Mesenchymal stem cell (in vitro differentiated cells and primary cell): ENCODE data around the gene POLR1G.

Experiments
- DNase-seq: peaks from one replicate; pipeline ENCODE4 v3.0.0-alpha.2; 2013
- H2AFZ ChIP-seq: one replicate; pipeline ENCODE4 v1.6.1; 2013; ENCODE audit warnings: low read depth, mild to moderate bottlenecking, control low read depth, inconsistent platforms, low read length, moderate library complexity
- H2AK5ac ChIP-seq: 2 replicates; pipeline ENCODE4 v1.6.1; 2013; ENCODE audit warnings: low read length, moderate library complexity, mild to moderate bottlenecking, inconsistent platforms; ENCODE audit not compliant: severe bottlenecking
- H2BK120ac ChIP-seq: one replicate; pipeline ENCODE4 v1.6.1; 2013; ENCODE audit warnings: low read depth, mild to moderate bottlenecking, inconsistent platforms, low read length, moderate library complexity
- H2BK12ac ChIP-seq, 2 experiments: one replicate each; pipeline ENCODE4 v1.6.1; 2013; ENCODE audit warnings: inconsistent platforms in 2 of 2, low read length in 2 of 2, mild to moderate bottlenecking in 2 of 2, moderate library complexity in 2 of 2, control low read depth in 1 of 2
- H2BK15ac ChIP-seq: one replicate; pipeline ENCODE4 v1.6.1; 2013; ENCODE audit warnings: mild to moderate bottlenecking, low read depth, inconsistent platforms; ENCODE audit not compliant: poor library complexity, severe bottlenecking
- H2BK5ac ChIP-seq: 2 replicates; pipeline ENCODE4 v1.6.1; 2013; ENCODE audit warnings: low read depth, mild to moderate bottlenecking, low read length, control low read depth, inconsistent platforms; ENCODE audit not compliant: poor library complexity, severe bottlenecking
- H3K14ac ChIP-seq, 2 experiments: one replicate each; pipeline ENCODE4 v1.6.1; 2013; ENCODE audit warnings: inconsistent platforms in 2 of 2, low read length in 2 of 2, control low read depth in 1 of 2, mild to moderate bottlenecking in 1 of 2, moderate library complexity in 1 of 2
- H3K18ac ChIP-seq, 2 experiments: one replicate each; pipeline ENCODE4 v1.6.1; 2013; ENCODE audit warnings: inconsistent platforms in 2 of 2, low read length in 2 of 2, control low read depth in 1 of 2, low read depth in 1 of 2, mild to moderate bottlenecking in 1 of 2
- H3K23ac ChIP-seq, 2 experiments: one replicate each; pipeline ENCODE4 v1.6.1; 2013; ENCODE audit warnings: inconsistent platforms in 2 of 2, low read length in 2 of 2, mild to moderate bottlenecking in 2 of 2, moderate library complexity in 2 of 2, control low read depth in 1 of 2
- H3K27ac ChIP-seq: 2 replicates; pipeline ENCODE4 v1.5.1; 2013; ENCODE audit warnings: mild to moderate bottlenecking, moderate library complexity, low read length, control low read depth, inconsistent platforms; ENCODE audit not compliant: poor library complexity, severe bottlenecking
- H3K27me3 ChIP-seq, 2 experiments: 2 replicates each; pipeline versions ENCODE4 v1.6.1 to v1.7.0; 2013; ENCODE audit warnings: low read length in 2 of 2, mild to moderate bottlenecking in 2 of 2, moderate library complexity in 2 of 2, control low read depth in 1 of 2, inconsistent platforms in 1 of 2; ENCODE audit not compliant: control insufficient read depth in 1 of 2, insufficient read depth in 1 of 2
- H3K36me3 ChIP-seq, 2 experiments: 2 replicates each; pipeline versions ENCODE4 v1.6.1 to v1.7.0; 2013; ENCODE audit warnings: low read length in 2 of 2, control low read depth in 1 of 2, inconsistent platforms in 1 of 2, low read depth in 1 of 2, mild to moderate bottlenecking in 1 of 2; ENCODE audit not compliant: insufficient read depth in 2 of 2, control insufficient read depth in 1 of 2
- H3K4ac ChIP-seq, 2 experiments: one replicate each; pipeline ENCODE4 v1.6.1; 2013; ENCODE audit warnings: inconsistent platforms in 2 of 2, low read length in 2 of 2, mild to moderate bottlenecking in 2 of 2, moderate library complexity in 2 of 2, control low read depth in 1 of 2, low read depth in 1 of 2
- H3K4me1 ChIP-seq: 2 replicates; pipeline ENCODE4 v1.6.1; 2013; ENCODE audit warnings: low read depth, low read length, control low read depth; ENCODE audit not compliant: control insufficient read depth, insufficient read depth
- H3K4me2 ChIP-seq: 2 replicates; pipeline ENCODE4 v1.6.1; 2013; ENCODE audit warnings: low read length, mild to moderate bottlenecking, inconsistent platforms; ENCODE audit not compliant: poor library complexity, severe bottlenecking
- H3K4me3 ChIP-seq, 2 experiments: 2 replicates each; pipeline versions ENCODE4 v1.5.1 to v1.7.0; 2013; ENCODE audit warnings: low read length in 2 of 2, mild to moderate bottlenecking in 2 of 2, control low read depth in 1 of 2, low read depth in 1 of 2; ENCODE audit not compliant: insufficient read depth in 1 of 2
- H3K79me1 ChIP-seq: replicated peaks from 2 replicates; pipeline ENCODE4 v1.6.1; 2013; ENCODE audit warnings: mild to moderate bottlenecking, control low read depth, low read length, inconsistent platforms; ENCODE audit not compliant: poor library complexity, severe bottlenecking
- H3K9ac ChIP-seq: 2 replicates; pipeline ENCODE4 v1.7.0; 2013; ENCODE audit warnings: mild to moderate bottlenecking, low read length, moderate library complexity
- H3K9me3 ChIP-seq: 2 replicates; pipeline ENCODE4 v1.7.0; 2013; ENCODE audit warnings: mild to moderate bottlenecking, low read length; ENCODE audit not compliant: control insufficient read depth
- H4K8ac ChIP-seq: one replicate; pipeline ENCODE4 v1.6.1; 2013; ENCODE audit warnings: inconsistent platforms, mild to moderate bottlenecking, low read length, moderate library complexity
- H4K91ac ChIP-seq: one replicate; pipeline ENCODE4 v1.6.1; 2013; ENCODE audit warnings: mild to moderate bottlenecking, low read length, inconsistent platforms
- WGBS: methylation state at CpG from one replicate; pipeline ENCODE4 v1.1.7; 2013; ENCODE audit warnings: mixed read lengths; 5-methylcytosine and 5-hydroxymethylcytosine counted together

POLR1G gene

GRCh38 chr19:45419396-45419795 lies 13.0 kb downstream of the POLR1G start:
- Histone ChIP-seq H3K79me1 (peaks cover 31% of the 10 kb centered on the region), H3K9ac (no peak overlapping the region), H3K4me3 (no peak overlapping the region), H3K18ac (no peak overlapping the region), H3K4me1 (peaks cover 23% of the 10 kb centered on the region), H3K4me2 (no peak overlapping the region), H2BK5ac (no peak overlapping the region), H2AFZ (no peak overlapping the region), H3K27me3 (no peaks in the 10 kb centered on the region), H4K8ac (no peak overlapping the region), H3K27ac (no peak overlapping the region), H4K91ac (no peak overlapping the region), H3K36me3 (peaks cover 54 to 63% of the 10 kb centered on the region in 2 experiments), H2BK12ac (peak overlapping the region in 1 of 2 experiments; percentile 10), H3K9me3 (no peaks in the 10 kb centered on the region), H3K14ac (no peak overlapping the region), H2AK5ac (no peak overlapping the region), H2BK15ac (no peak overlapping the region), H3K23ac (no peak overlapping the region), H2BK120ac (no peak overlapping the region), H3K4ac (no peak overlapping the region)
- 71% methylated on average over 4 of the region's 4 CpGs for WGBS
- DNase-seq, result no peak

GRCh38 chr19:45419895-45420294 lies 13.5 kb downstream of the POLR1G start:
- no peak overlapping the region for H4K91ac ChIP-seq
- peaks cover 23% of the 10 kb centered on the region for H3K4me1 ChIP-seq
- no peak overlapping the region for H2AK5ac ChIP-seq
- H3K79me1 ChIP-seq, result peaks cover 27% of the 10 kb centered on the region
- H3K4me3 ChIP-seq, result no peak overlapping the region
- H3K4me2 ChIP-seq, result no peak overlapping the region
- no peak overlapping the region for H3K9ac ChIP-seq
- H3K27me3 ChIP-seq, result no peaks in the 10 kb centered on the region
- H2BK5ac ChIP-seq, result no peak overlapping the region
- no peak overlapping the region for H3K27ac ChIP-seq
- H4K8ac ChIP-seq, result no peak overlapping the region
- H2BK12ac ChIP-seq, result no peak overlapping the region
- DNase-seq, result no peak
- peaks cover 49 to 58% of the 10 kb centered on the region in 2 experiments for H3K36me3 ChIP-seq
- H2AFZ ChIP-seq, result no peak overlapping the region
- no peak overlapping the region for H3K4ac ChIP-seq
- no peaks in the 10 kb centered on the region for H3K9me3 ChIP-seq
- no peak overlapping the region for H3K18ac ChIP-seq
- H2BK15ac ChIP-seq, result no peak overlapping the region
- 59% methylated on average over 3 of the region's 3 CpGs for WGBS
- H3K14ac ChIP-seq, result peak overlapping the region in 1 of 2 experiments; percentile 1
- no peak overlapping the region for H2BK120ac ChIP-seq
- H3K23ac ChIP-seq, result no peak overlapping the region

GRCh38 chr19:45420356-45420755 lies 13.9 kb downstream of the POLR1G start:
- H3K4me3 ChIP-seq, result no peak overlapping the region
- no peak overlapping the region for H3K4ac ChIP-seq
- H2BK12ac ChIP-seq, result no peak overlapping the region
- H3K27ac ChIP-seq, result no peak overlapping the region
- DNase-seq, result no peak
- peaks cover 27% of the 10 kb centered on the region for H3K79me1 ChIP-seq
- H3K23ac ChIP-seq, result no peak overlapping the region
- H4K8ac ChIP-seq, result no peak overlapping the region
- H2BK15ac ChIP-seq, result no peak overlapping the region
- no peak overlapping the region for H2AFZ ChIP-seq
- peaks cover 49 to 55% of the 10 kb centered on the region in 2 experiments for H3K36me3 ChIP-seq
- 91% methylated on average over 8 of the region's 10 CpGs for WGBS
- no peaks in the 10 kb centered on the region for H3K27me3 ChIP-seq
- peak overlapping the region; percentile 27 for H4K91ac ChIP-seq
- no peak overlapping the region for H2AK5ac ChIP-seq
- H3K18ac ChIP-seq, result no peak overlapping the region
- peak overlapping the region in 1 of 2 experiments; percentile 1 for H3K14ac ChIP-seq
- no peak overlapping the region for H2BK120ac ChIP-seq
- no peak overlapping the region for H2BK5ac ChIP-seq
- no peak overlapping the region for H3K9ac ChIP-seq
- no peaks in the 10 kb centered on the region for H3K9me3 ChIP-seq
- no peak overlapping the region for H3K4me2 ChIP-seq
- peaks cover 23% of the 10 kb centered on the region for H3K4me1 ChIP-seq

GRCh38 chr19:45420871-45421270 lies 14.4 kb downstream of the POLR1G start:
- Histone ChIP-seq H2BK5ac (no peak overlapping the region), H3K79me1 (peaks cover 27% of the 10 kb centered on the region), H2AFZ (no peak overlapping the region), H3K4me2 (no peak overlapping the region), H3K36me3 (peaks cover 45 to 51% of the 10 kb centered on the region in 2 experiments), H3K4me1 (peaks cover 23% of the 10 kb centered on the region), H4K8ac (no peak overlapping the region), H3K14ac (no peak overlapping the region), H3K9ac (no peak overlapping the region), H2AK5ac (no peak overlapping the region), H4K91ac (no peak overlapping the region), H3K18ac (no peak overlapping the region), H3K4ac (no peak overlapping the region), H3K27me3 (no peaks in the 10 kb centered on the region), H3K23ac (no peak overlapping the region), H3K27ac (no peak overlapping the region), H3K4me3 (no peak overlapping the region), H3K9me3 (no peaks in the 10 kb centered on the region), H2BK120ac (no peak overlapping the region), H2BK15ac (no peak overlapping the region), H2BK12ac (no peak overlapping the region)
- 98% methylated on average over 6 of the region's 6 CpGs for WGBS
- DNase-seq, result no peak
